HepG2 (cell line): Measurements from ENCODE around the gene NFIC.

Experiments used
- AFF4 ChIP-seq: sonication (generic); formaldehyde crosslinking; IDR thresholded peaks from 2 replicates; pipeline ENCODE4 v1.4.0; 2020; ENCODE audit warnings: missing genetic modification reagents
- POLR2AphosphoS2 ChIP-seq: IDR thresholded peaks from 2 replicates; pipeline ENCODE4 v1.6.1; 2011; ENCODE audit warnings: low read depth, low read length, improper control_type of control experiment
- POLR2AphosphoS5 ChIP-seq: IDR thresholded peaks from 2 replicates; pipeline ENCODE4 v1.6.1; 2012; ENCODE audit warnings: low read depth, low read length
- ZNF318 ChIP-seq: sonication (generic); formaldehyde crosslinking; IDR thresholded peaks from 2 replicates; pipeline ENCODE4 v1.4.0; 2020; ENCODE audit warnings: mild to moderate bottlenecking, missing genetic modification reagents
- ZNF660 ChIP-seq: sonication (generic); formaldehyde crosslinking; IDR thresholded peaks from 2 replicates; pipeline ENCODE4 v1.5.1; 2020; ENCODE audit warnings: mild to moderate bottlenecking, low read depth, missing genetic modification reagents, borderline replicate concordance
- ZNF747 ChIP-seq: sonication (generic); formaldehyde crosslinking; IDR thresholded peaks from 2 replicates; pipeline ENCODE4 v1.8.1; 2023; ENCODE audit warnings: missing genetic modification reagents, mild to moderate bottlenecking, borderline replicate concordance

- TF ChIP-seq ZNF747 (CRISPR knock-in tag) (no peak), POLR2AphosphoS5 (no peak), AFF4 (no peak), ZNF660 (CRISPR knock-in tag) (no peak), ZNF318 (CRISPR knock-in tag) (no peak), POLR2AphosphoS2 (no peak)
Observed at GRCh38 chr19:3504735-3505134, 138.4 kb downstream of the NFIC start.
